ENCODE results near the gene ECE1. TPM values are rescaled to one million over a fixed set of nuclear protein-coding genes. Genes with fewer than 3 reads are reported as not detected.

The ECE1 gene
- total and polyA plus RNA-seq, 9 of the 15 experiments (the other 6 are each of a cell fraction or from before 2014, with no cell fraction given): 0.56 to 34.8 (median 11.0) TPM

DNA sequence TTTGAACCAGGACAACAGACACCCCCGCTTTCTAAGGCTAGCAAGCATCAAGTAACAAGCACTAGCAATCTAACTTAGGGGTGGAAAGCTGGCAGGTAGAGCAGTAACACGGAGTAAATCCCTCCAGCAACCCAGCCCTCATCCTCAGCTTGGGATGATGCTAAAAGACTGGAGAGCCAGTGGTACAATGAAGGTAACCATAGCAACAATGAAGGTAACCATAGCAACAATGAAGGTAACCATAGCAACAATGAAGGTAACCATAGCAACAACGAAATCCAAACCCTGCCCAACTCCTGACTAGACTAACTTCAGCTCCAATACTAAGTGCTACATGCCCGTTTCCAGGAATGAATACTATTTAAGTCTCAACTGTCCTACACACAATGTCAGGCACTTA lies 91.3 kb downstream of the ECE1 start:
- Histone ChIP-seq H3K4me3 (no peak overlapping the region), H3K9me1 (ENCODE audit: control insufficient read depth, insufficient read depth, low read length) (no peaks in the 10 kb centered on the region), H3K27ac (ENCODE audit: extremely low read depth, low read depth, low read length) (no peak overlapping the region), H3K9me3 (replicated peaks; ENCODE audit: control insufficient read depth, insufficient read depth, low read depth, low read length) (no peaks in the 10 kb centered on the region), H3K27me3 (ENCODE audit: control insufficient read depth in 2 of 2, insufficient read depth in 2 of 2, low read length in 2 of 2) (peaks cover 2 to 12% of the 10 kb centered on the region in 2 experiments; a peak in 2 of 5 replicates), H3K79me2 (ENCODE audit: control insufficient read depth, insufficient read depth, low read length) (no peaks in the 10 kb centered on the region), H2AFZ (ENCODE audit: low read depth, low read length) (no peak overlapping the region), H3K4me1 (replicated peaks in 1 of 2; ENCODE audit: control insufficient read depth in 2 of 2, insufficient read depth in 2 of 2, low read length in 2 of 2) (no peaks in the 10 kb centered on the region; a peak in 2 of 5 replicates), H3K4me2 (ENCODE audit: insufficient read depth, low read length) (no peak overlapping the region), H4K20me1 (replicated peaks; ENCODE audit: control insufficient read depth, insufficient read depth, low read length) (no peaks in the 10 kb centered on the region; the same call in 1 of the 2 replicates), H3K9ac (ENCODE audit: insufficient read depth in 1 of 2, low read depth in 2 of 2, low read length in 2 of 2) (no peak overlapping the region), H3K36me3 (ENCODE audit: control insufficient read depth, insufficient read depth, low read length) (no peaks in the 10 kb centered on the region)
- ChIA-PET POLR2A (no interaction called here), CTCF (ENCODE audit: low intra/inter-chr PET ratio) (no interaction called here)
- peak in 2 of 4 experiments; percentile 51 to 56 for DNase-seq (ENCODE audit: extremely low read depth in 1 of 4, low spot score in 3 of 4)
- no peak for ATAC-seq
- BruUV-seq (replicated peaks): no TSS peak
- in situ Hi-C loops (cut with MboI): no loop called here
- intact Hi-C loops (cut with micrococcal nuclease): no loop called here
- FAIRE-seq: no peak
- WGBS (ENCODE audit: insufficient coverage, low coverage, missing lambda C conversion rate): 5% methylated on average over 4 of the region's 4 CpGs
- no peak for TF ChIP-seq SIN3B (IDR thresholded peaks at IDR 0.05; ENCODE audit: low read depth)
- TF ChIP-seq CCAR2 (IDR thresholded peaks at IDR 0.05; ENCODE audit: low read depth, low read length): no peak
- TF ChIP-seq BMI1 (IDR thresholded peaks at IDR 0.05; ENCODE audit: low read length): peak; percentile 99
- no peak for TF ChIP-seq SP1 (CRISPR knock-in tag; IDR thresholded peaks at IDR 0.05)
- no peak for TF ChIP-seq L3MBTL2 (IDR thresholded peaks at IDR 0.05)
- peak in 1 of 2 experiments; percentile 67; a peak in 1 of 4 replicates for TF ChIP-seq RCOR1 (IDR thresholded peaks at IDR 0.05; ENCODE audit: borderline replicate concordance in 1 of 2, low read depth in 2 of 2, low read length in 2 of 2)
- no peak for TF ChIP-seq YBX1 (IDR thresholded peaks at IDR 0.05)
- TF ChIP-seq SMARCA5 (IDR thresholded peaks at IDR 0.05): no peak
- TF ChIP-seq, protein P1, sequence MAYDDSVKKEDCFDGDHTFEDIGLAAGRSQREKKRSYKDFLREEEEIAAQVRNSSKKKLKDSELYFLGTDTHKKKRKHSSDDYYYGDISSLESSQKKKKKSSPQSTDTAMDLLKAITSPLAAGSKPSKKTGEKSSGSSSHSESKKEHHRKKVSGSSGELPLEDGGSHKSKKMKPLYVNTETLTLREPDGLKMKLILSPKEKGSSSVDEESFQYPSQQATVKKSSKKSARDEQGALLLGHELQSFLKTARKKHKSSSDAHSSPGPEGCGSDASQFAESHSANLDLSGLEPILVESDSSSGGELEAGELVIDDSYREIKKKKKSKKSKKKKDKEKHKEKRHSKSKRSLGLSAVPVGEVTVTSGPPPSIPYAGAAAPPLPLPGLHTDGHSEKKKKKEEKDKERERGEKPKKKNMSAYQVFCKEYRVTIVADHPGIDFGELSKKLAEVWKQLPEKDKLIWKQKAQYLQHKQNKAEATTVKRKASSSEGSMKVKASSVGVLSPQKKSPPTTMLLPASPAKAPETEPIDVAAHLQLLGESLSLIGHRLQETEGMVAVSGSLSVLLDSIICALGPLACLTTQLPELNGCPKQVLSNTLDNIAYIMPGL (CRISPR knock-in tag; IDR thresholded peaks at IDR 0.05): no peak
- TF ChIP-seq HDAC2 (IDR thresholded peaks at IDR 0.05): peak; percentile 40; the same call in 1 of the 2 replicates
- peak; percentile 44 for TF ChIP-seq RBM22 (IDR thresholded peaks at IDR 0.05; ENCODE audit: low read depth, low read length, poor library complexity, severe bottlenecking)
- TF ChIP-seq EGR1 (conservative IDR thresholded peaks at IDR 0.05): peak; percentile 9; the same call in 1 of the 2 replicates
- TF ChIP-seq ZFX (CRISPR knock-in tag; IDR thresholded peaks at IDR 0.05): no peak
- peak; percentile 90 for TF ChIP-seq NEUROD1 (IDR thresholded peaks at IDR 0.05; ENCODE audit: borderline replicate concordance, low read depth, low read length, partially characterized antibody)
- no peak for TF ChIP-seq ZNF175 (CRISPR knock-in tag; IDR thresholded peaks at IDR 0.05; ENCODE audit: low read depth)
- peak; percentile 84; the same call in 1 of the 2 replicates for TF ChIP-seq MYNN (IDR thresholded peaks at IDR 0.05)
- no peak for TF ChIP-seq MYNN (CRISPR knock-in tag; IDR thresholded peaks at IDR 0.05)
- TF ChIP-seq, protein P2, sequence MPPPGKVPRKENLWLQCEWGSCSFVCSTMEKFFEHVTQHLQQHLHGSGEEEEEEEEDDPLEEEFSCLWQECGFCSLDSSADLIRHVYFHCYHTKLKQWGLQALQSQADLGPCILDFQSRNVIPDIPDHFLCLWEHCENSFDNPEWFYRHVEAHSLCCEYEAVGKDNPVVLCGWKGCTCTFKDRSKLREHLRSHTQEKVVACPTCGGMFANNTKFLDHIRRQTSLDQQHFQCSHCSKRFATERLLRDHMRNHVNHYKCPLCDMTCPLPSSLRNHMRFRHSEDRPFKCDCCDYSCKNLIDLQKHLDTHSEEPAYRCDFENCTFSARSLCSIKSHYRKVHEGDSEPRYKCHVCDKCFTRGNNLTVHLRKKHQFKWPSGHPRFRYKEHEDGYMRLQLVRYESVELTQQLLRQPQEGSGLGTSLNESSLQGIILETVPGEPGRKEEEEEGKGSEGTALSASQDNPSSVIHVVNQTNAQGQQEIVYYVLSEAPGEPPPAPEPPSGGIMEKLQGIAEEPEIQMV (tag; conservative IDR thresholded peaks at IDR 0.05; ENCODE audit: low read depth): no peak
- TF ChIP-seq, protein P3, sequence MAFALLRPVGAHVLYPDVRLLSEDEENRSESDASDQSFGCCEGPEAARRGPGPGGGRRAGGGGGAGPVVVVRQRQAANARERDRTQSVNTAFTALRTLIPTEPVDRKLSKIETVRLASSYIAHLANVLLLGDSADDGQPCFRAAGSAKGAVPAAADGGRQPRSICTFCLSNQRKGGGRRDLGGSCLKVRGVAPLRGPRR (CRISPR knock-in tag; IDR thresholded peaks at IDR 0.05): no peak
- TF ChIP-seq MXI1 (IDR thresholded peaks at IDR 0.05; ENCODE audit: low read depth, low read length): peak; percentile 99
- no peak for TF ChIP-seq CCNT2 (IDR thresholded peaks at IDR 0.05; ENCODE audit: borderline replicate concordance, extremely low read depth, insufficient read length, low read depth, low read length)
- TF ChIP-seq ZNF121 (CRISPR knock-in tag; conservative IDR thresholded peaks at IDR 0.05): no peak
